HL-60 (cell line): ENCODE data around the gene PRELP.

Experiments
- POLR2AphosphoS5 ChIP-seq: IDR thresholded peaks from 2 replicates; pipeline ENCODE4 v1.6.1; 2012; ENCODE audit warnings: low read depth
- TF ChIP-seq, protein P1 (sequence below): IDR thresholded peaks from one replicate; pipeline ENCODE4 v1.5.1; 2011; ENCODE audit warnings: low read length, control low read depth, inconsistent platforms; ENCODE audit not compliant: insufficient read depth

DNA sequence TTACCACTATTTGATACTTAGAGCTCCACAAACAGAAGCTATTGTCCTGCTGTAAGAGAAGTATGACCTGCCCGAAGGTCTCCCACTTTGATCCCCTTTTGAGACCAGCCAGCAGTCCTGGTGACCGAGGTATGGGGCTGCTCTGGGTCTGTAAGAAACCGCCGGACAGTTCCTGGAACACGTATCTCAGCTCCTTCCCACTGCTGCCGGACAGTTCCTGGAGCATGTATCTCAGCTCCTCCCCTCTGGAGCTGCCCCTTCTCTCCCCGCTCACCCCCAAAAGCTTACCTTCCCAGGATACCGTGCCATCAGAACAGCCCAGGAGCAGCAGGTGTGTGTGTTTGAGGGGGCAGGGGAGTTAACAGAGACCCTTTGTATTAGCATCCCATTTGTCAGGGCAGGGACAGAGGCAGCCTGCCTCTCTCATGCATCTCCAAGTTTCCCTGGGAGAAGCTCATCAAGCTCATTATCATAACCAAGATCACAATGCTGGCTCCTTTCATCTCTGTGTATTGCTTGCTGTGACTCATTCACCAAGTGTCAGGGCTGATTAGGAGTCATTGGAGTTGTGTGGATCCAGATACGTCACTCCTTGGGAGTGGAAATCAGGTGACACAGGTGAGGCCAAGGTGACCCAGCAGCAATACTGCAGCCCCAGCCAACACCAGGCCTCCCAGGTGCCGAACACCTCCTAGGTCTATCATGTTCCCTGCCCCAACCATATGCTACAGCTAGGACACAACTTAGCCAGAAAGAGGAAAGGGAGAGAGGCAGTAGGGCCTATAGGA is 43.6 kb downstream of the PRELP start:
- TF ChIP-seq, protein P1, sequence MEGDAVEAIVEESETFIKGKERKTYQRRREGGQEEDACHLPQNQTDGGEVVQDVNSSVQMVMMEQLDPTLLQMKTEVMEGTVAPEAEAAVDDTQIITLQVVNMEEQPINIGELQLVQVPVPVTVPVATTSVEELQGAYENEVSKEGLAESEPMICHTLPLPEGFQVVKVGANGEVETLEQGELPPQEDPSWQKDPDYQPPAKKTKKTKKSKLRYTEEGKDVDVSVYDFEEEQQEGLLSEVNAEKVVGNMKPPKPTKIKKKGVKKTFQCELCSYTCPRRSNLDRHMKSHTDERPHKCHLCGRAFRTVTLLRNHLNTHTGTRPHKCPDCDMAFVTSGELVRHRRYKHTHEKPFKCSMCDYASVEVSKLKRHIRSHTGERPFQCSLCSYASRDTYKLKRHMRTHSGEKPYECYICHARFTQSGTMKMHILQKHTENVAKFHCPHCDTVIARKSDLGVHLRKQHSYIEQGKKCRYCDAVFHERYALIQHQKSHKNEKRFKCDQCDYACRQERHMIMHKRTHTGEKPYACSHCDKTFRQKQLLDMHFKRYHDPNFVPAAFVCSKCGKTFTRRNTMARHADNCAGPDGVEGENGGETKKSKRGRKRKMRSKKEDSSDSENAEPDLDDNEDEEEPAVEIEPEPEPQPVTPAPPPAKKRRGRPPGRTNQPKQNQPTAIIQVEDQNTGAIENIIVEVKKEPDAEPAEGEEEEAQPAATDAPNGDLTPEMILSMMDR = no peak
- no peak for TF ChIP-seq POLR2AphosphoS5
